Measurements from ENCODE around the gene SLC6A9. TPM values are rescaled to one million over a fixed set of nuclear protein-coding genes. Genes with fewer than 3 reads are reported as not detected.

The SLC6A9 gene
- total and polyA plus RNA-seq, 2 experiments from 2014 or later = 14.4 to 20.0 TPM

- TF ChIP-seq ZNF462 (CRISPR knock-in tag; IDR thresholded peaks at IDR 0.05) (no peak), EZH2 (IDR thresholded peaks at IDR 0.05; ENCODE audit: low read depth, unreplicated experiment) (no peak), STAT1 (IDR thresholded peaks at IDR 0.05; ENCODE audit: unreplicated experiment) (no peak), ETS1 (IDR thresholded peaks at IDR 0.05) (no peak), EZH2phosphoT487 (IDR thresholded peaks at IDR 0.05; ENCODE audit: unreplicated experiment) (no peak), NANOG (IDR thresholded peaks at IDR 0.05; ENCODE audit: borderline replicate concordance) (no peak)
Observed at GRCh38 chr1:44060830-44061267, 29.6 kb upstream of the SLC6A9 start (continued).

GRCh38 chr1:44059664-44060355 lies 28.5 kb upstream of the SLC6A9 start:
- peaks cover 1% of the 10 kb centered on the region for H3K27me3 Mint-ChIP-seq (ENCODE audit: insufficient read depth, low read depth, poor library complexity)
- DNase-seq (ENCODE audit: low spot score) = no peak
- H3K79me2 ChIP-seq (replicated peaks; ENCODE audit: insufficient read depth) = no peaks in the 10 kb centered on the region
- H3K9me2 ChIP-seq (ENCODE audit: insufficient read depth) = no peaks in the 10 kb centered on the region
- H4K20me1 ChIP-seq (replicated peaks; ENCODE audit: insufficient read depth) = no peaks in the 10 kb centered on the region
- H3K9me3 Mint-ChIP-seq = no peaks in the 10 kb centered on the region
- no peaks in the 10 kb centered on the region for H3K4me1 ChIP-seq (ENCODE audit: insufficient read depth)
- H2AFZ ChIP-seq = no peak overlapping the region
- no peak for ATAC-seq
- no peaks in the 10 kb centered on the region for H3K36me3 ChIP-seq (ENCODE audit: insufficient read depth)
- no peaks in the 10 kb centered on the region for H3F3A ChIP-seq (replicated peaks; ENCODE audit: low read depth)
- peaks cover 9% of the 10 kb centered on the region for H3K4me1 Mint-ChIP-seq
- no peak overlapping the region for H3K4me2 ChIP-seq
- no peaks in the 10 kb centered on the region for H3K36me3 Mint-ChIP-seq (ENCODE audit: low read depth)
- H3K4me3 ChIP-seq = no peak overlapping the region
- no peak overlapping the region for H3K27ac Mint-ChIP-seq
- H3K27ac ChIP-seq (ENCODE audit: low read depth) = no peak overlapping the region
- peaks cover 2% of the 10 kb centered on the region; the same call in 1 of the 2 replicates for H3K27me3 ChIP-seq (ENCODE audit: insufficient read depth)
- H3K4me3 Mint-ChIP-seq = no peak overlapping the region
- TF ChIP-seq ZNF462 (CRISPR knock-in tag; IDR thresholded peaks at IDR 0.05) (no peak), NANOG (IDR thresholded peaks at IDR 0.05; ENCODE audit: borderline replicate concordance) (no peak)

All from GM23338 (cell line).